ENCODE results near the gene IDH1. TPM values are rescaled to one million over a fixed set of nuclear protein-coding genes. Genes with fewer than 3 reads are reported as not detected.

IDH1 gene
- total RNA-seq, 2 donors from 2014 or later: 305 to 431 TPM

- Mint-ChIP-seq H3K36me3 (ENCODE audit: low read depth) (peaks cover 91% of the 10 kb centered on the region), H3K4me3 (no peak overlapping the region), H3K27ac (peak overlapping the region; percentile 67), H3K4me1 (peaks cover 24% of the 10 kb centered on the region), H3K9me3 (peaks cover 3% of the 10 kb centered on the region), H3K27me3 (ENCODE audit: insufficient read depth) (no peaks in the 10 kb centered on the region)
- no peak for DNase-seq
- 96% methylated on average over 8 of the region's 9 CpGs for WGBS, 2 experiments (ENCODE audit: insufficient coverage in 1 of 2, insufficient read length in 1 of 2)
- Histone ChIP-seq H3K9ac (ENCODE audit: extremely low read depth, low read length, poor library complexity, severe bottlenecking) (no peak overlapping the region), H3K4me3 (ENCODE audit: low read length) (no peak overlapping the region), H3K9me3 (ENCODE audit: control insufficient read depth, low read length) (peaks cover 17% of the 10 kb centered on the region), H3K4me1 (ENCODE audit: control insufficient read depth, insufficient read depth, low read length) (peaks cover 9% of the 10 kb centered on the region), H3K27me3 (ENCODE audit: control insufficient read depth, insufficient read depth, low read length, poor library complexity, severe bottlenecking) (no peaks in the 10 kb centered on the region), H3K36me3 (ENCODE audit: control insufficient read depth, insufficient read depth, low read length) (peaks cover 89% of the 10 kb centered on the region), H3K27ac (ENCODE audit: low read depth, low read length) (no peak overlapping the region)
- TF ChIP-seq, protein P1, sequence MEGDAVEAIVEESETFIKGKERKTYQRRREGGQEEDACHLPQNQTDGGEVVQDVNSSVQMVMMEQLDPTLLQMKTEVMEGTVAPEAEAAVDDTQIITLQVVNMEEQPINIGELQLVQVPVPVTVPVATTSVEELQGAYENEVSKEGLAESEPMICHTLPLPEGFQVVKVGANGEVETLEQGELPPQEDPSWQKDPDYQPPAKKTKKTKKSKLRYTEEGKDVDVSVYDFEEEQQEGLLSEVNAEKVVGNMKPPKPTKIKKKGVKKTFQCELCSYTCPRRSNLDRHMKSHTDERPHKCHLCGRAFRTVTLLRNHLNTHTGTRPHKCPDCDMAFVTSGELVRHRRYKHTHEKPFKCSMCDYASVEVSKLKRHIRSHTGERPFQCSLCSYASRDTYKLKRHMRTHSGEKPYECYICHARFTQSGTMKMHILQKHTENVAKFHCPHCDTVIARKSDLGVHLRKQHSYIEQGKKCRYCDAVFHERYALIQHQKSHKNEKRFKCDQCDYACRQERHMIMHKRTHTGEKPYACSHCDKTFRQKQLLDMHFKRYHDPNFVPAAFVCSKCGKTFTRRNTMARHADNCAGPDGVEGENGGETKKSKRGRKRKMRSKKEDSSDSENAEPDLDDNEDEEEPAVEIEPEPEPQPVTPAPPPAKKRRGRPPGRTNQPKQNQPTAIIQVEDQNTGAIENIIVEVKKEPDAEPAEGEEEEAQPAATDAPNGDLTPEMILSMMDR (conservative IDR thresholded peaks at IDR 0.05): no peak
These were observed 14.9 kb downstream of the IDH1 start for GRCh38 chr2:208239770-208240493.

DNA sequence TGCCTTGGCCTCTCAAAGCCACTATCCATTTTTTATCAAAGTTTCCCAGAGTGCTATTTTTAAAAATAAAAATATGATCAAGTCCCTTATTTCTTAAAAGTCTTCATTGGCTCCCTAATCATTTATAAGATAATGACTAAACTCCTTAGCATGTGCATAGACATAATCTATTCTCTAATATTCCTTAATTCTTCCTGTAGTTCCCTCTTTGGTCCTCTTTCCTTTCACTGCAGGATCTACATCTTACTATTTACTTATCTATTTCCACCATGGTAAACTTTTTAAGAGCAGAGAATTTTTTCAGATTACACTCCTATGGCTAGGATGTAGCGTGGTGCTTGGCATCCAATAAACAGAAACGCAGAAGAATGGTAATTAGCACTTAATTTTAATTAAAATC lies 19.0 kb downstream of the IDH1 start:
- DNase-seq: no peak
- Histone ChIP-seq H3K9ac (ENCODE audit: extremely low read depth, low read length, poor library complexity, severe bottlenecking) (no peak overlapping the region), H3K9me3 (ENCODE audit: control insufficient read depth, low read length) (peaks cover 33% of the 10 kb centered on the region), H3K36me3 (ENCODE audit: control insufficient read depth, insufficient read depth, low read length) (peaks cover 51% of the 10 kb centered on the region), H3K27me3 (ENCODE audit: control insufficient read depth, insufficient read depth, low read length, poor library complexity, severe bottlenecking) (no peaks in the 10 kb centered on the region), H3K4me3 (ENCODE audit: low read length) (no peak overlapping the region), H3K27ac (ENCODE audit: low read depth, low read length) (no peak overlapping the region), H3K4me1 (ENCODE audit: control insufficient read depth, insufficient read depth, low read length) (peaks cover 7% of the 10 kb centered on the region)
- TF ChIP-seq, protein P1 (conservative IDR thresholded peaks at IDR 0.05): no peak
- 75% methylated on average over 1 of the region's 2 CpGs; no CpG with 5 or more reads in 1 of the 2 experiments for WGBS, 2 experiments (ENCODE audit: insufficient coverage in 1 of 2, insufficient read length in 1 of 2)
- Mint-ChIP-seq H3K4me1 (peaks cover 9% of the 10 kb centered on the region), H3K9me3 (peaks cover 23% of the 10 kb centered on the region), H3K36me3 (ENCODE audit: low read depth) (peaks cover 58% of the 10 kb centered on the region), H3K4me3 (no peak overlapping the region), H3K27me3 (ENCODE audit: insufficient read depth) (no peaks in the 10 kb centered on the region), H3K27ac (no peak overlapping the region)

DNA sequence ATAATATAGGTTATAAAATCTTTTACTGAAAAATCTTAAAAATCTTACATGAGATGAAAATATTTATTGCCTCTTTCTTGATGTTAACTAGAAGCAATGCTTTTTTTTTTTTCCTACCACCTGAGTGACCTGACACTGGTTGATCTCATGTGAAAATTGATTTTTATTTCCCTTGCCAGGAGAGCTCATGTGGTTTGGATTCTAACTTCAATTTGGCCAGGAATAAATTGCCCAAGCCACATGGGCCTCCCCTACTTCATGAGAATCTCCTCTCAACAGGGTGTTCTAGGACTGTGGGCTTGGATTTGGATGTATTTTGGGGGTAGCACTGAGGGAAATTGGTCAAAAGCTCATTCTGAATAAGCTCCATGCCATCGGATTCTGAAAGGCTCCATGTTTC lies 20.1 kb downstream of the IDH1 start:
- Histone ChIP-seq H3K9ac (ENCODE audit: extremely low read depth, low read length, poor library complexity, severe bottlenecking) (no peak overlapping the region), H3K4me3 (ENCODE audit: low read length) (no peak overlapping the region), H3K36me3 (ENCODE audit: control insufficient read depth, insufficient read depth, low read length) (peaks cover 42% of the 10 kb centered on the region), H3K27me3 (ENCODE audit: control insufficient read depth, insufficient read depth, low read length, poor library complexity, severe bottlenecking) (no peaks in the 10 kb centered on the region), H3K27ac (ENCODE audit: low read depth, low read length) (no peak overlapping the region), H3K9me3 (ENCODE audit: control insufficient read depth, low read length) (peaks cover 33% of the 10 kb centered on the region), H3K4me1 (ENCODE audit: control insufficient read depth, insufficient read depth, low read length) (peaks cover 4% of the 10 kb centered on the region)
- Mint-ChIP-seq H3K4me1 (peaks cover 4% of the 10 kb centered on the region), H3K36me3 (ENCODE audit: low read depth) (peaks cover 48% of the 10 kb centered on the region), H3K27me3 (ENCODE audit: insufficient read depth) (no peaks in the 10 kb centered on the region), H3K4me3 (no peak overlapping the region), H3K9me3 (peaks cover 30% of the 10 kb centered on the region), H3K27ac (peak overlapping the region; percentile 28)
- DNase-seq: no peak
- 100% methylated on average over 1 of the region's 1 CpG; no CpG with 5 or more reads in 1 of the 2 experiments for WGBS, 2 experiments (ENCODE audit: insufficient coverage in 1 of 2, insufficient read length in 1 of 2)
- TF ChIP-seq, protein P1 (conservative IDR thresholded peaks at IDR 0.05): no peak
